GM23338 (cell line): ENCODE results near the gene ERICH3. TPM values are rescaled to one million over a fixed set of nuclear protein-coding genes. Genes with fewer than 3 reads are reported as not detected.

Source experiments
- ATAC-seq: fragments of 200-7000 bp; cut with Tn5 transposase; 3 replicates; pipeline ENCODE4 v1.9.1; 2020
- DNase-seq: peaks from one replicate; pipeline ENCODE4 v3.0.0-alpha.2; 2015; ENCODE audit warnings: low spot score
- H2AFZ ChIP-seq: fragments of 200-600 bp; sonication (generic); 2 replicates; pipeline ENCODE4 v1.8.0; 2016; ENCODE audit warnings: antibody characterized with exemption, mild to moderate bottlenecking, moderate library complexity
- H3F3A ChIP-seq: fragments of 200-600 bp; sonication (generic); replicated peaks from 2 replicates; pipeline ENCODE4 v1.8.0; 2017; ENCODE audit warnings: antibody characterized with exemption, mixed run types, low read depth
- H3K27ac ChIP-seq: fragments of 200-600 bp; sonication (generic); 2 replicates; pipeline ENCODE4 v1.6.1; 2016; ENCODE audit warnings: low read depth
- H3K27me3 ChIP-seq: fragments of 200-600 bp; sonication (generic); 2 replicates; pipeline ENCODE4 v1.8.0; 2016; ENCODE audit warnings: mild to moderate bottlenecking, mixed run types, moderate library complexity; ENCODE audit not compliant: insufficient read depth
- H3K36me3 ChIP-seq: fragments of 200-600 bp; sonication (generic); 2 replicates; pipeline ENCODE4 v1.8.0; 2016; ENCODE audit warnings: mild to moderate bottlenecking; ENCODE audit not compliant: insufficient read depth
- H3K4me1 ChIP-seq: fragments of 200-600 bp; sonication (generic); 2 replicates; pipeline ENCODE4 v1.8.0; 2016; ENCODE audit warnings: mild to moderate bottlenecking, moderate library complexity; ENCODE audit not compliant: insufficient read depth
- H3K4me2 ChIP-seq: fragments of 200-600 bp; sonication (generic); 2 replicates; pipeline ENCODE4 v1.7.1; 2017; ENCODE audit warnings: mixed run types
- H3K4me3 ChIP-seq: fragments of 200-600 bp; sonication (generic); 2 replicates; pipeline ENCODE4 v1.6.1; 2016; ENCODE audit warnings: mixed run types
- H3K79me2 ChIP-seq: fragments of 200-600 bp; sonication (generic); replicated peaks from 2 replicates; pipeline ENCODE4 v1.8.0; 2017; ENCODE audit warnings: mild to moderate bottlenecking; ENCODE audit not compliant: insufficient read depth
- H3K9me2 ChIP-seq: fragments of 200-600 bp; sonication (generic); 2 replicates; pipeline ENCODE4 v1.8.0; 2017; ENCODE audit not compliant: insufficient read depth
- H4K20me1 ChIP-seq: fragments of 200-600 bp; sonication (generic); replicated peaks from 2 replicates; pipeline ENCODE4 v1.8.0; 2017; ENCODE audit warnings: mild to moderate bottlenecking; ENCODE audit not compliant: insufficient read depth
- H3K27ac Mint-ChIP-seq: 2 replicates; pipeline ENCODE4 v1.8.0; 2020; ENCODE audit warnings: inconsistent platforms, mild to moderate bottlenecking, moderate library complexity, mixed read lengths
- H3K27me3 Mint-ChIP-seq: 3 replicates; pipeline ENCODE4 v1.8.0; 2022; ENCODE audit warnings: low read depth, mild to moderate bottlenecking, moderate library complexity, mixed read lengths, inconsistent platforms; ENCODE audit not compliant: insufficient read depth, poor library complexity
- H3K36me3 Mint-ChIP-seq: 3 replicates; pipeline ENCODE4 v1.8.0; 2021; ENCODE audit warnings: low read depth, mild to moderate bottlenecking, inconsistent platforms, moderate library complexity, mixed read lengths
- H3K4me1 Mint-ChIP-seq: 3 replicates; pipeline ENCODE4 v1.8.0; 2020; ENCODE audit warnings: mild to moderate bottlenecking, inconsistent platforms, mixed read lengths
- H3K4me3 Mint-ChIP-seq: 3 replicates; pipeline ENCODE4 v1.8.0; 2021; ENCODE audit warnings: moderate library complexity, mild to moderate bottlenecking, inconsistent platforms, mixed read lengths
- H3K9me3 Mint-ChIP-seq: 3 replicates; pipeline ENCODE4 v1.8.0; 2020; ENCODE audit warnings: moderate library complexity, mild to moderate bottlenecking, inconsistent platforms, mixed read lengths
- CREB1 ChIP-seq: fragments of 250-450 bp; sonication (Bioruptor Pico); IDR thresholded peaks from 2 replicates; pipeline ENCODE4 v1.5.0; 2020; ENCODE audit warnings: low read depth, mild to moderate bottlenecking, moderate library complexity
- CTCF ChIP-seq, 2 experiments: fragments of 200-600 bp in 1 of 2; sonication (generic) in 1 of 2; conservative IDR thresholded peaks; 2 replicates each; pipeline versions ENCODE4 v1.5.1 to v1.6.1; 2016 to 2017; ENCODE audit warnings: antibody characterized with exemption in 2 of 2, low read depth in 2 of 2, mild to moderate bottlenecking in 2 of 2, moderate library complexity in 1 of 2
- ETS1 ChIP-seq: IDR thresholded peaks from 2 replicates; pipeline ENCODE4 v1.6.1; 2016; ENCODE audit warnings: antibody characterized with exemption
- EZH2 ChIP-seq: fragments of 200-600 bp; sonication (generic); IDR thresholded peaks from one replicate; pipeline ENCODE4 v1.8.0; 2017; ENCODE audit warnings: antibody characterized with exemption, mild to moderate bottlenecking, low read depth; ENCODE audit not compliant: unreplicated experiment
- EZH2phosphoT487 ChIP-seq: fragments of 200-600 bp; sonication (generic); IDR thresholded peaks from one replicate; pipeline ENCODE4 v1.8.1; 2018; ENCODE audit warnings: antibody characterized with exemption; ENCODE audit not compliant: unreplicated experiment
- JUNB ChIP-seq: IDR thresholded peaks from one replicate; pipeline ENCODE4 v1.6.1; 2016; ENCODE audit warnings: antibody characterized with exemption; ENCODE audit not compliant: unreplicated experiment
- NANOG ChIP-seq: IDR thresholded peaks from 2 replicates; pipeline ENCODE4 v1.6.1; 2016; ENCODE audit warnings: antibody characterized with exemption, borderline replicate concordance
- POLR2AphosphoS5 ChIP-seq: IDR thresholded peaks from 2 replicates; pipeline ENCODE4 v1.6.1; 2016; ENCODE audit warnings: antibody characterized with exemption, low read depth
- REST ChIP-seq: IDR thresholded peaks from one replicate; pipeline ENCODE4 v1.6.1; 2018; ENCODE audit warnings: antibody characterized with exemption; ENCODE audit not compliant: unreplicated experiment
- STAT1 ChIP-seq: IDR thresholded peaks from one replicate; pipeline ENCODE4 v1.6.1; 2016; ENCODE audit warnings: antibody characterized with exemption; ENCODE audit not compliant: unreplicated experiment
- ZNF114 ChIP-seq: fragments of 250-450 bp; sonication (Bioruptor Pico); IDR thresholded peaks from 2 replicates; pipeline ENCODE4 v1.5.0; 2020; ENCODE audit warnings: mild to moderate bottlenecking, moderate library complexity
- ZNF331 ChIP-seq: fragments of 250-450 bp; sonication (Bioruptor Pico); IDR thresholded peaks from 2 replicates; pipeline ENCODE4 v1.5.0; 2020; ENCODE audit warnings: low read depth, mild to moderate bottlenecking, moderate library complexity
- polyA plus RNA-seq: library from polyadenylated mRNA; unstranded; fragments of >200 nt; fragmentation: Nextera tagmentation; extraction: Ambion mirVana; gene quantifications from 2 replicates; pipeline ENCODE4 v1.2.1, GENCODE V29; 2016
- total RNA-seq: library from RNA; depleted of rRNA; stranded (reverse); fragments of >200 nt; shearing (Covaris generic); gene quantifications from 2 replicates; pipeline ENCODE4 v1.2.3, GENCODE V29; 2014

ERICH3 gene
- total and polyA plus RNA-seq, 2 experiments from 2014 or later = not detected

GRCh38 chr1:74531796-74532195, 141.8 kb downstream of the ERICH3 start (continued):
- TF ChIP-seq REST (no peak), EZH2 (no peak), EZH2phosphoT487 (no peak), ZNF331 (CRISPR knock-in tag) (no peak), CTCF (conservative IDR thresholded peaks at IDR 0.05; ENCODE audit: low read depth in 2 of 2) (no peak), POLR2AphosphoS5 (no peak), JUNB (no peak), STAT1 (no peak), NANOG (no peak), CREB1 (CRISPR knock-in tag) (no peak), ZNF114 (CRISPR knock-in tag) (no peak), ETS1 (no peak)

- Histone ChIP-seq H3F3A (no peaks in the 10 kb centered on the region), H3K27ac (no peak overlapping the region), H3K9me2 (peaks cover 5% of the 10 kb centered on the region; the same call in 1 of the 2 replicates), H3K79me2 (no peaks in the 10 kb centered on the region), H3K4me1 (no peaks in the 10 kb centered on the region; the same call in 1 of the 2 replicates), H3K27me3 (no peaks in the 10 kb centered on the region), H3K36me3 (no peaks in the 10 kb centered on the region), H3K4me3 (no peak overlapping the region), H3K4me2 (no peak overlapping the region), H2AFZ (no peak overlapping the region), H4K20me1 (no peaks in the 10 kb centered on the region)
- DNase-seq = no peak
- no peaks in the 10 kb centered on the region; the same call in 2 of the 3 replicates for H3K36me3 Mint-ChIP-seq
- no peak for ATAC-seq
- H3K27ac Mint-ChIP-seq = no peak overlapping the region
- peaks cover 14% of the 10 kb centered on the region for H3K4me1 Mint-ChIP-seq
- no peaks in the 10 kb centered on the region for H3K9me3 Mint-ChIP-seq
- H3K4me3 Mint-ChIP-seq = no peak overlapping the region
- peaks cover 4% of the 10 kb centered on the region for H3K27me3 Mint-ChIP-seq
- TF ChIP-seq ZNF331 (CRISPR knock-in tag) (no peak), STAT1 (no peak), REST (no peak), JUNB (no peak), POLR2AphosphoS5 (no peak), EZH2phosphoT487 (no peak)
Measured at GRCh38 chr1:74530892-74531291, 142.7 kb downstream of the ERICH3 start.
